Activated CD8-positive, alpha-beta memory T cell treated with anti-CD3 and anti-CD28 coated beads for 4 hours (primary cell): ENCODE results near the gene PYROXD2.
"Not testable (repeated sequence)": the region's sequence is repeated elsewhere in the genome, so short reads cannot be mapped to it uniquely, and the experiment has no call there.

ENCODE experiments used
- DNase-seq, 2 donors: peaks; one replicate each; pipeline ENCODE4 v3.0.0-alpha.2; 2020; ENCODE audit warnings: low read depth in 2 of 2

PYROXD2 gene

DNA sequence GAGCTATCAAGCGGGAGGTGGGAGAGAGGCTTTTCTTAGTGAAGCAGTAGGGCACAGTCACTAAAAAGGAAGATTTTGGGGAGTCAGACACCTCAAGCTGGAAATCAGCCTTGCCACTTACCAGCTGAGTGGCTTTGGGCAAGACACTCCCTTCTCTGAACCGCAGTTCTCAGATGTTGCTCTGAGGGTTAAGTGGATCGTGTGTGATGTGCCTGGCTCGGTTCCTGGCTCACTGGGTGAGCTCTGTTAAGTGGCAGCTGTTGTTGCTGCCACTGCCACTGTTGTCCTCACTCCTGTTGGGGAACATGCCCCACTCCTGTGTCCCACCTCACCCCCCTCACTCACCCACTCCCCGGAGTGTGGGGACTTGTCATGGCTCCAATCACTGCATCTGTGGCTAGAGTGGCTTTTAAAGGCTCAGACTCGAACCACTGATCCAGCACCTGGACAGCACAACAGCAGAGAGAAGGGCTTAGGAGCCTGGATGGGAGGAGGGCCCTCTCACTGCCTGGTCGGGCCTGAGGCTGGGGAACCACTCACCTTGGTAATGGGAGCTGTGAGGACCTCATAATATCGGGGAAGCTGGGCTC is 20.0 kb downstream of the PYROXD2 start:
- DNase-seq: no peak

DNA sequence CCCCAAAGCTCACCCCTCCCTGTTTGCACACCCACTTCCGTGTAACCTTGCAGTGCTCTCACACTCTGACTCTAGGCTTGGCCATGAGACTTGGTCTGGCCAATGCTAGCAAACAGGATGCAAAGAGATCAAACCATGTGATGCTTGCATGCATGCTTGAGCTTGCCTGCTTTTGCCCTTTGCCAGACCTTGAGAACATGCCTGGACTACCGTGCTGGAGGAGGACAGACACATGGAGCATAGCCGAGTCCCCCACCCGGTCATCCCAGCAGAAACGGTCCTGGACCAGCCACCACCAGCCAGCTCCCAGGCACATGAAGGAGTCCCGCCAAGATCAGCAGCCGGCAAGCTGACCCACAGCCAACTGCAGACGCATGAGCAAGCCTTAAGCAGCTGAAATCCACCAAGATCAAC is 23.4 kb downstream of the PYROXD2 start:
- no peak for DNase-seq

DNA sequence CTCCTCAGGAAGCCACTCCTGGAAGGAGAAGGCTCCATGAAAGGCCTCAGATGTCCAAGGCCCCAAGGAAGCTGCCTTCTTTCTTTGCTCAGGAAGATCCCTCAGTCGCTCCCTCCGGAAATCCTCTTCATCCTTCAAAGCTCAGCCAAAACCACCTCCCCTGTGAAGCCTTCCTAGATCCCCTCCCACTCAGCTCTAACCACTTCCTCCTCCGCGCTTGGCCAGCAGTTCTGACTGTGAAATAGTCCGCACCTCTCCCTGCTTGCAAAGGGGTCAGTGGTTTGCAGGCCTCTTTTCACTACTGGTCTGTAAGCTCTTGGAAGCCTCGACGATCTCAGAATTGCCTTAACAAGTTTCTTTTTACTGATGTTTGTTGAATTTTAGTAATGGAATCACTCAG is 23.9 kb downstream of the PYROXD2 start:
- DNase-seq: no peak

DNA sequence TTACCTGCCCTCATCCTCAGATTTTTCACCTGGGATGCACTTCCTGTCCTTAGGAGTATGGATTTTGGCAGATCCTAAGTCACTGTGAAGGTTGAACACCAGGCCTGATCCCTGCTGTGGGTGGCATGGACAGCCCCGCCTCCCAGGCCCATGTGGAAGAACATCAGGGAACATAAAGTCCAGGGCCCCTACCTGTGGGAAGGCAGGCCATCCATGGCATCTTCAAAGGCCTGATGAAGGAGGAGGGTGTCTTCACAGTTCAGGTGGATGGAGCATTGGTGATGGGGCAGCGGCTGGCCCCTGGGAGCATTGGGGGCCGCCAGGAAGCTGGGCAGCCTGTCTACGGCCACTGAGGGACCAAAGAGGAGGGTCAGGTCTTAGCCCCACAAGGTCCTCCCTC is 24.6 kb downstream of the PYROXD2 start:
- DNase-seq: no peak

DNA sequence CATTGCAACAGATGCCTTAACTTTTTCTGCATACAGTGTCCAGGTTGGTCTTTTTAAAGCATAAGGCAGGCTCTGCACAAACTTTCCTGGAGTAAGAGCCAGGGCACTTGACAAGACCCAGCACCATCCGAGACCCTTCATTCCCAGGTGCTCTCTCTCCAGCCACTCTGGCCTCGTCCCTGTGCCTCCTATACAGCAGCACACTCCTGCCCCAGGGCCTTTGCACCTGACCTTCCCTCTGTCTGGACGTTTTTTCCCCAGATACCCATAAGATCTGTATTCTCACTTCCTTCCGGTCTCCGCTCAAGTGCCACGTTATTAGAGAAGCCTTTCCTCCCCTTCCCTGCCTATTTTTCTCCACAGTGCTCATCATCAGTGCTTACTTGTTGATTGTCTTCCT is 25.6 kb downstream of the PYROXD2 start:
- no peak for DNase-seq

DNA sequence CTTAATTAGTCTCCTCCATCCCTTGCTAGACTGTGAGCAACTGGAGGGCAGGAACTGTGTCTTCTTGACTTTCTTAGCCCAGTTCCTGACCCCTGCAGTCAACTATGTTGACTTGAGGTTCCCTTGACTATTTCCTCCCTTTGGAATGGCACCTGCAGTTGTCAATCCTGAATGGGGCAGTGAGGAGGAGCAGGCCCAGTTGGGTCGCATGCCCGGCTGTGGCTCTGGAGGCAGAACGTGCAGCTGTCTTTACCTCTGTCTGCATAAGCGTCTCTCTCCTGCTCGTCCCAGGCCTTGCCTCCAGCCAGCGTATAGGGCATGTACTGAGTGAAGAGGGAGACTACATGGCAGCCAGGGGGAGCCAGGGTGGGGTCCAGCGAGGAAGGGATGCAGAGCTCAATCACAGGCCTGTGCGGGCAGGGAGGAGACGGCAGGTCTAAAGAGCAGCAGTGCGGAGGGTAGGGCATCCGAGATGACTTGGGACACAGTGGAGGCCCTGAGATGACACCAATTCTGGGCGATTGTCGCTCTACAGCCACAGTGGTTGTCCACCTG is 26.8 kb downstream of the PYROXD2 start:
- DNase-seq: no peak

DNA sequence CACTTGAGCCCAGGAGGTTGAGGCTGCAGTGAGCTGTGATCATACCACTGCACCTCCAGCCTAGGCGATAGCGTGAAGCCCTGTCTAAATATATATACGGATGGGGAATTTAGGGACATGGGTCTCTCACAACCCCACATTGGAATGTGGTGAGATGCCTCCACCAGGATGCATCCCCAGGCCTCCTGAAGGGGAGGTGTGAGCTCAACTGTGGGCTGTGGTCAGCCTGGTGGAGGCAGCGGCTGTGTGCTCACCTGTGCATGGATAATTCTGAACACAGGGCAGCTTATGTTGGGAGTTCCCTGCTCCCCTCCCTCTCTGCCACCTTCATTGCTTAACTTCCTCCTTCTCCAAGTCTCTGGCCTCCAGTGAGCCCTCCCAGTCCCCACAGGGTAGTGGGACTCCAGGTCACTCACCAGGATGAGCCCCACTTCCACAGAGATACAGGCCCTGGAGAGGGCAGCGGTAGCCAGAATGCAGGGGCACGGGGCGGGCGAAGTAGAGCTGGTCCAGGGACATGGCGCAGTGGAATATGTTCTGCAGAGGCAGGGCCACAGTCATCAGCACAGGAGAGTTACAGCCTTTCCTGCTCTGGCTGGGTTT is 30.4 kb downstream of the PYROXD2 start:
- DNase-seq: no peak

DNA sequence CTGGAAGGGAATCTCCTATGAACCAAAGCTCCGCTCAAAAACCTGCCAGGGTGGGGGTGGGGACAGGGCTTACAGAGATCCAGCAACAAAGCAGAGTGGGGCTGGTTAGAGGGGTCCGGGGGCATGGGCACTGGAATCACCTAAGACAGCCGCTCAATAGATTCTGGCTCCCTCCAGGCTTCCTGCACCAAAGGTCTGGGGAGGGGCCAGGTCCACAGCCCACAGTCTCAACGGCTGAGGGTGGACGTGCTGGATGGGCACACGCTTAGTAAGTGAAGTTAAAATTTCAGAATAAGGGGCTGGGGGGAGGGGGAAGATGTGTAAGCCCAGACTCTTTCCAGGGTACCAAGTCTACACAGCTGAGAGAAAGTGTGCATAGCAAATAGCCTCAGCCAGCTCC is 31.1 kb downstream of the PYROXD2 start:
- DNase-seq: no peak

DNA sequence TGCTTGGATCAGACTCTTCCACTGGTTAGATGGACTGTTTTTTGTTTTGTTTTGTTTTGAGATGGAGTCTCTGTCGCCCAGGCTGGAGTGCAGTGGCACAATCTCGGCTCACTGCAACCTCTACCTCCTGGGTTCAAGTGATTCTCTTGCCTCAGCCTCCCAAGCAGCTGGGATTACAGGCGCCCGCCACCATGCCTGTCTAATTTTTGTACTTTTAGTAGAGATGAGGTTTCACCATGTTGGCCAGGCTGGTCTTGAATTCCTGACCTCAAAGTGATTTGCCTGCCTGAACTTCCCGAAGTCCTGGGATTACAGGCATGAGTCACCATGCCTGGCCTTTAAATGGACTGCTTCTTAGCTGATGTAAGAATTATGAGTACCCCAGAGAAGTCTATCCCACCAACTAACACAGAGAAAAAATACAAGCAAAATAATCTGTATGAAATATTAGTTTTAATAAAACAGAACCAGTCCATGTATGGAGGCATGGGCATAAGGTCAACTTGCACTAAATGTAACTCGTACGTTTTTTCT is 31.8 kb downstream of the PYROXD2 start:
- DNase-seq: not testable (repeated sequence)

DNA sequence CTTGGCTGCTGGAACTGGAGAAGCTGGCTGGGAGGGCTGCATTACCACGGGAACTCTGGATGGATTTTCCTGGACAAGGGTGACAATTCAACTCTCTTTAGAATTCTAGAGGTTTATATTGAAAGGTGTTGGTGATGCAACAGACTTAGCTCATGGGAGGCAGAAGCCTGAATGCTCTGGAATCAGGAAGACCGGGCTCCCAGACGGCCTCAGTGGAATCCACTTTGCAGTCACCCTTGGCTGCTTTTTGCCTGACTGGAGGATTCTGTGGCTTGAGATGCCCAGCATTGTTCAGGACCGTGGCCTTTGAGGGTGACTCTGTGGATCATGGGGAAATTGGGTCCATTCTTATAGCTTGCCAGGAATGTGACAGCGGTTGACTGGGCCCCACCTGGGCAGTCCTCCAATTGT is 32.3 kb downstream of the PYROXD2 start:
- DNase-seq: no peak

DNA sequence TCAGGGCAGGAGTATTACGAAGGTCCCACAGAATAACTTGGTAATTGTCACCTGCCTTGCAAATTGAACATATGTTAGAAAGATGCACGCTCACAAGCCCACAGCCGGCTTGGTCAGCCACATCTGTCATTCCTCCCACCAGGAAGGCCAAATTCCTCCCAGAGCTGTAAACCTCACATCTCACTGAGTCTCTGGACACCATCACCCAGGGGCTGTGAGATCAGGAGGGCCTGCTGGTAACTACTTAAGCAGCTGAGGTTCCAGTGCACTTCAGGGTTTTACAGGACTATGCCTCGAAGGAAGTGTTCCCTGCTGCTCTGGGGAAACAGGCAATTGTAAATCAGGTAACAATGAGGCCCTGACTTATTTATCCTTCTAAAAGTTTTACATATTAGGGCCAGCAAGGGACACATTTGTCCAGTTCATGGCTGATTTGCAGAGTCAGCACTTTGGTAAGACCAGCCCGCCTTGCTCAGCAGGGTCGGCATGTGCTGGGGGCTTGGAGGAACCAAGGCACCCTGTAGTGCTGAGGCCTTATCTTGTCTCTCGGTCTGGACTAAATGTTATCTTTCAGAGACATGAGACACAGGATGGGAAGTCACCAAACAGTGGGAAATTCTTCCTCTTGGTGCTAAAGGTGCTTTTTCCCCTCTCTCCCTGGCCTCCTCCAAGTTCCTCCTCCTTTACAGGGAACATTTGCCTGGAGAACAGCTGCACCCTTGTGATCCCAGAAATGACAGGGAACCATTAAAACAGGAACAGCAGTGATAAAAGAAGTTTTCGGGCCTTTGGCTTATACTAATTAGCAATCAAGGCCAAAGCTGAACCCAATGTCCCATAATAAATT is 34.3 kb downstream of the PYROXD2 start:
- DNase-seq: no peak

DNA sequence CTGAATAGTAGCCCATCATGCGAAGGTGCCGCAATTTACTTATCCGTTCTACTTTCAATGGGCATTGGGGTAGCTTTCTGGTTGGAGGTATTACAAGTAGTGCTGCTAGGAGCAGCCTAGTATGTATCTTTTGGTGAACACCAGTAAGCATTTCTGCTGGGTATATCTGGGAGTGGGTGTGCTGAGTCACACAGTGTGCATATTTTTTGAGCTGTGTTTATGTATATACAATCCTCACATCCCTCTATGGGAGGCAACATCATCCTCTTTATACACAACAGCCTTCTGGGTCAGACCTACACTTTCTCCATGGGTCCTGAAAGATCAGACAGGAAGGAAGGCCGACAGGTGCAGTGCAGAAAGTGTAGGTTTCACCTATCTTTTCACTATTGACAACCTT is 36.3 kb downstream of the PYROXD2 start:
- DNase-seq: no peak

DNA sequence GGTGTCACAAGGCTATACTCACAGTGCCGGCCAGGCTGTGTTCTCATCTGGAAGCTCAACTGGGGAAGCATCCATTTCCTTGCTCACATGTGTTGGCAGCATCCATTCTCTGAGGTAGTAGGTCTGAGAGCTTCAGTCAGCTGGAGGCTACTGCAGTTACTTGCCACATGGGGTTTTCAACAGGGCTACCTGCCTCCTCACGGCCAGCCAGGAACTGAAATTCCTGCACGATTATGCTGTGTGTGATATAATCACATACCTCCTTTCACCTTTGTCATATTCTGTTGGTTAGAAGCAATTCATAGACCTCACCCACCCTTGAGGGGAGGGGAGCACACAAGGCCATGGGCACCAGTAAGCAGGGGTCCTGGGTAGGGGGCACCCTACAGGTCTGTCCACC is 37.4 kb downstream of the PYROXD2 start:
- DNase-seq: no peak

DNA sequence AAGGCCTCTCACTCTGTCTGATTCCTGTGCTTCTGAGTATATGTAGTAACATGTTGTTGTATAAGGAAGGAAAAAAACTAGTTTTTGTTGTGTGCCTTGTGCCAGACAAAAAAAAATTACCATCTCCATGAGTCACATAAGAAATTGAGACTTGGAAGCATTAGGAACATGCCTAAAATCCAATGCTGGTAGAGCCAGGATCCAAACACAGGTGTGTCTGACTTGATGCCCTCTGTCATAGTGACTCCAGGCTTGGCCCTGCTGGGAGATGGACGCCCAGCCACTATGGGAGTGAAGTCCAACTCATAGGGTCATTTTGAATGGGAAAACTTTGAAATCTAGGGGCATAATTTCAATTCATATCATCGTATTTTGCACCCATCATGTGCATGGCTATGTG is 38.0 kb downstream of the PYROXD2 start:
- no peak for DNase-seq

DNA sequence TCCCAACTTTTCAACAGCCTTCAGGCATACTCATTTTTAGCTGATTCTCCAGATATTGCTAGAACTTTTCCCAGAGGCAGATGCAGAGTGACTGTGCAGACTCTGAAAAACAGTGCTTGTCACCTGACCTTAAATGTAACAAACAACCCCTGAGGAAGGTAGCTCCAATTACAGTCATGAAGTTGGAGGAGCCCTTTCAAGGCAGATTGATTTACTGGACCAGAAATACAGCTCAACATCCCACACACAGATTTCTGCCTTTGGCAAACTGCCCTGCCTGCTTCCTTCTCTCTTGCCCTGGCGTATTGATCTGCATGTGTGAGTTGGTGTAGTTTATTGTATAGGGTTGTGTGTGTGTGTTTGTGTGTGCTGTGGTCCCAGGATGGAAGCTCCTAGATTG is 38.5 kb downstream of the PYROXD2 start:
- DNase-seq: no peak

DNA sequence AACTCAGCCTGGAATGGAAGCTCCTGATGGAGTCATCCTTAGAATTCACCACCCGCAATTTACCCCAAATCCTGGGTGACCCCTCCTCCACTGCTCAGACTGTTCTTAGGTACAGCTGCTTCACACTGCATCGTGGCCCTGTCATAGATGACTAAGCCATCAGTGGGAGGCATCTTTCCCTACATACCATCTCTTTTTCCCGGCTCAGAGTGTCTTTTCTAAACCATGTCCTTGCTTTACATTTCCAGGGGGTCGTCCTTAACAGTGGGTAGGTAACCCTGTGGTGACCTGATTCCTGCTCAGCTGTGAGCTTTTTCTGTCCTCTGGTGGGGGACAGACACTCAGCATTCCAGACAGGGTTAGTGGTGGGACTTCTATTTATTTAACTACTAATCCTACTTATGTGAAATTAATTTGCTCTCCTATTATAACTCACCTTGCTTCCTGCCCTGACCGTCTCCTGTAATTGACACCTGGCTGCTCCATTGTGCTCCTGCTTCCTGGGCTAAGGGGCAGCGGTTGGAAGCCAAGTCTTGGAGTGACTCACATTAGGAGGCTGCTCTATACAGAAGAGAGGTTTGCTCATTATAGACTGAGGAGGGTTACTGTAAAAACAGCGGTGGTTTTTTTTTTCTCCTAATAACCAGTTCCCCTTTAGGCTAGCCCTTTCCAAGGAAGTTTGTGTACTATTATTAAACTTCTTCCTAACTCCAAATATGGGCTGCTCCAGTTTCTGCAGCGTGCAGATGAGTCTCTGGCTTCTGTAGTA is 40.6 kb downstream of the PYROXD2 start:
- no peak for DNase-seq

DNA sequence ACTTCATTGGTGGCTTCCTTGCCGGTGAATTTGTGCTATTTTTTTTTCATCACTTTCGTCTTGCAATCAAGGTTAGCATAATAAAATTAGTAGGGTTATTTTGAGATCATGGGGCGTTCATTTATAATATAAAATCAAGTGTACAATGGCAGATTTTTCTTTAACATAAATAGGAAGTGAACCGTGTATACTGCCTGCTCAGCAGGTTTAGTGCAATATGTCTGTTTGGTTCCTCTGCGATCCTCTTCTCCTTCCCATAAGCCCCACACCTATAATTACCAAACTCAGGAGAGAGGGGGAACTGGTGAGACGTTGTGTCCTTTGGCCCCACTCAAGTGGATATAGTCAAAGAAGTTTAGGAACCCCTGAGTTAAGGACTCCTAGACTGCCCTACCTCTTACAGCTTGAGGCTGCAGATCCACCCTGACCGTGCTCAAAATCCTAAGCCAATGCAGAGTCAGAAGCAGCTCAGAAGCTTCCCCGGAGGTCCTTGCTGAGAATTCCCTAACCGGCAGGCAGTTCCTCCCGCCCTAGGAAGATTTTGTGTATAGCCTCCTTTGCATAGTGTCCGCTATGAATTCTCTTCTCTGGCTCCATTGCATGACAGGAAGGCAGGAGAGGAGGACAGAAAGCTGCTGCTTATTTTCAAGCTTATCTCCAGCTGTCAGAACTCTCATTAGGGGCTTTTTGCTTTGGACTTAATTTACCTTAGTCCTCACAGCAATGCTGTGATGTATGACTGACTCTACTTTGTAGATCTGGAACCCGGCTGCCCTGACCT is 41.5 kb downstream of the PYROXD2 start:
- DNase-seq: no peak

DNA sequence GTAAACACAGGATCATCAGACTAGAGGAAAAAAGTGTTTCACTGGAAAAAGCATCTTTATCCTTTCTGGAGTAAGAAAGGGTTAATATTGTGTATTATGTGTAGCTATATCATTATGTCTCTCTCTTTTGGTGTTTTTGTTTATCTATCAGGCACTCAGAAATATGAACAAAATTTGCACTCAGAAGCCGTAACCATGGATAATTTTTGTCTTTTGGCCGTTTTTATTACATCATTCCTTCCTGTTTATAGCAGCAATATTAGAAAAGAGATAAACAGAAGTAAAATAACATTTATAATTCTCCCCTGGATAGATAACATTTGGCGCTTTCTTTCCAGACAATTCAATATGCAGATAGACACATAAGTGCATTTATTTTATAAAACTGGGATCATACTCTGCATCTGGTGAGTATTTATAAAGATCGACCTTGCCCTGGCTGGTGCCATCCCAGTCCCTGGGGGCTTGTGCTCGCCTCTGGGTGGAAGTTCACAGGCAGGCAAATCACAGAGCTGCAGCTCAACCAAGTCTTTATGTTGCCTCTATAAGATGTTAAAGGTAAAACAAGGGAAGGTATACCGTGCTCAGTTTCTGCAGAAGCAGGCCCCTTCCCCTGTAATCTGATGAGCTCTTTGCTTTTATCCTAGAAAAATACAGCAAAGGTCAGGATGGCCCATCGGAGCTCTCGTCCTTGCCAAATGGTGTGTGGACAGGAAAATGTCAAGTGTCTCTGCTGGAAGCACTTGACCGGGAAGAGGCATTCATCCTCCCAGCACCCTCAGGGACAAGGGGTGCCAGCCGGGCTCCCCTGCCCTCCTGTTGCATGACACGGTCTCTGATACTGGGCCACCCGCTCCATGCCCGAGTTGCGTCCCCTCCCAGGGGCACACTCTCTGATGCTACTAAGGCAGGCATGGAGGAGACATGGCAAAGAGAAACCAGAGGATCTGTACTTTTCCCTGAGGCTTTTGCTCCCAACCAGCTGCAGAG is 43.9 kb downstream of the PYROXD2 start:
- DNase-seq: no peak

DNA sequence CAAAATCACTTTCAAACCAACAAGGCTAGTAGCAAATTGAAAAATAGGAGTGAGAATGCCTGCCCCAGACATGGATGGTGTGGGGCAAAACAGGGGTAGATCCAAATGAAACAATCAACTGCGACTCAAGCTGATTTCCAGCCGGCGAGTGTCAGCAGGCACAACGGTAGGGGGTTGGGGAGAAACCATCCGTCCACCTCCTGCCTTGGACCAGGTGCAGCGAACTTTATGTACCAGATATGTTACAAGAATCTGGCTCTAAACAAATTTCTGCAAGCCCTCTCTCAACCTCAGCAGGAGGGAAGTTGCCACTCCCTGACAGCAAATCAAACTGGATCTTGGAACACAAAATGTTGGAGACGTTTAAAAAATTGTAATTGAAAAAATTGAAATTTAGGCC is 45.2 kb downstream of the PYROXD2 start:
- DNase-seq: no peak

DNA sequence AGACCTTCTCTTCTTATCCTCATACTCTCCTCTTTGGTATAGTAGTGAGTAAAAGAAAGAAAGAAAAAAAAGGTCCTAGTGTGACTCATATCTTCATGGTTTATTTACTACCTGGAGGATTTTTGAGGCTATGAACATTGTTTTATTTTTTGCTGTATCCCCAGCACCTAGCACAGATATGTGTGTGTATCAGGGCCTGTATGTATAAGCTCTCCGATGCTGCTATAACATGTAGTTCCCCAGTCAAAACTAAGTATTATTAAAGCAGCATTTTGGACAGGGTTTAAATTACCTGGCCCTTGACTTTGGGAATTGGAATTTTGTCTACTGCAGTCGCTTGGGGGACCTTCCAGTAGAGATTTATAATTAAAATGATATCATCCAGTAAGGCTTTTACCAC is 46.3 kb downstream of the PYROXD2 start:
- DNase-seq: no peak
